HUDEP-2 (cell line): Measurements from ENCODE around the gene CPVL.

Experiments used
- DNase-seq, 76 experiments: peaks; one replicate each; lab custom pipeline; 2025; ENCODE audit not compliant: unreplicated experiment in 76 of 76; lab: John Stamatoyannopoulos, UW

CPVL gene

DNA sequence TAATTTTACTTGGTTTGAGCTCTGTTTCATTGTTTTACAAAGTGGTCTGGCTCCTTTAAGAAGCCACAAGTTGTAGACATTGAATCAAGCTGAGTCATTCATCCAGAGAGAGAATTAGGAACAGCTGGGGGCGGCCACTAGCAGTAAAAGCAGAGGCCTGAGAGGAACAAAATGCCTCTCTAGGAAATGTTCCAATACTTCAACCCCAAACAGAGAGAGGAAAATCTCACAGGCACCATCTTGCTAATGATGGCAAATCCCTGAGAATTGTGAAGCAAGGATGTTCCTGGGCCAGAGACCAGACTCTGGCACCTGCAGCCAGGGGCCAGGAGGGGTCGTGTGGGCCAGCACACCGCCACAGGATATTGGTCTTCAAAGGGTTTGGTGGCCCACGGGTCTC, 161.7 kb downstream of the CPVL start:
- DNase-seq = no peak

DNA sequence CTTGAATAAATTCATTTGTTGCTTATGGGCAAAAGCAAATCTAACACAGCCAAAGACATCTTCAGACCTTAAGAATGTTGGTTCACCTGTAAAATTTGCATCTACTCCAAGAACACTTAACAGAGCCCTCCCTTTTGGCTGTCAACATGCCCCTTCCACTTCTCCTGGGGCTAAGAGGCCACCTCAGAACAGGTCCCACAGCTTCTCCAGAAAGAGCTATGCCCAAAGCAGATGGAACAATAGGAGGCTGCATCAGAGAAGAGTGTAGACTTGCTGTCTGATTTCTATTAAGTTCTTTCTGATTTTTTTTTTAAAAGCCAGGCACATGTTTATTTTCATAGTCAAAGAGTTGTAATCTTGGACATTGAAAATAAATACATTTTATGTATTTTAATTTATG, 162.1 kb downstream of the CPVL start:
- DNase-seq = no peak

DNA sequence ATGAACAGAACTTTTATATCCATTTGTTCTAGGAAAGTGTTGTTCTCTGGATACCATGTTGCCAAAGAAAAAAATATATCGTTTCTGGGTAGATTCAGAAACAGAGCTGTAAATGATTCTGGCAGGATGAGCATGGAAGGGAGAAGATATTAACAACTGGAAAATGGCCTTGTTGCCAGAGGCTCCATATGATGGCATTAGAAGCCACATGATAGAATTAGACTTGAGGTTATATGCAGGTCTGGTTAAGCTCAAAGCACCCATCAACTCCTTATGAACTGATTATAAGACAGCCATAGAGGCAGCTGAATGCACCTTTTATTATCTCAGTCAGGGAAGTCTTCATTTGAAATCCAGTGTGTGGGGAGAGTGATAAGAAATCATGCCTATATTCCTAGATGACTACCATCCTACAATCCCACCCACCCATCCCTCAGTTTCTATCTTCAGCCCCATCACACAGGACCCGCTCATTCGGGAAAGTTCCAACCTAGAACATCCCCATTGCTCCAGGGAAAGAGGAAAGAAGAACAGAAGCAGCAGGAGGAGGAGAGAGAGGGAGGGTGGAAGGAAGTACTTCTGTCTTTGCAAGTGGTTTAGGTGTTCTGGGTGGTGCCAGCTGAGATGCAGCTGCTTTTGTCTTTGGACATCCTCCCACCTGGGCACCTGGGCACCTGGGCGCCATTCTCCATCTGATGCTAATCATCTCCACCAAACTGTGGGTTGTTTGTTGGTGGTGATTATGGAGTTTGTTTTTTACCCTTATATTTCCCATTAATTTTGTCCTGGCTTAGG, 162.7 kb downstream of the CPVL start:
- no peak for DNase-seq

DNA sequence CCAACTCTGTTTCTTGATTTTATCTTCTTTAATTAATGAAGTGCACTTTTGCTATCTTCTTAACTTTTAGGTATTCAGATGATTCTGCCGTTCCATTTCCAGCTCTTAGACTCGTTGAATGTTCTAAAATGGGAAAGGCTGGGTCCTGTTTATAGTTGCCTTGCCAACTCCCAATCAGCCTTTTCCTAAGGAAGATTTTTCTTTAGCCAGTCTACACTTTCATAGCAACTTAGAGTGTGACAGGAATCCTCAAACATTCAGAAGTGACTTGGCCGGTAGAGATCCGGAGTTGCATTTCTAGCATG, 165.2 kb downstream of the CPVL start:
- DNase-seq = no peak

DNA sequence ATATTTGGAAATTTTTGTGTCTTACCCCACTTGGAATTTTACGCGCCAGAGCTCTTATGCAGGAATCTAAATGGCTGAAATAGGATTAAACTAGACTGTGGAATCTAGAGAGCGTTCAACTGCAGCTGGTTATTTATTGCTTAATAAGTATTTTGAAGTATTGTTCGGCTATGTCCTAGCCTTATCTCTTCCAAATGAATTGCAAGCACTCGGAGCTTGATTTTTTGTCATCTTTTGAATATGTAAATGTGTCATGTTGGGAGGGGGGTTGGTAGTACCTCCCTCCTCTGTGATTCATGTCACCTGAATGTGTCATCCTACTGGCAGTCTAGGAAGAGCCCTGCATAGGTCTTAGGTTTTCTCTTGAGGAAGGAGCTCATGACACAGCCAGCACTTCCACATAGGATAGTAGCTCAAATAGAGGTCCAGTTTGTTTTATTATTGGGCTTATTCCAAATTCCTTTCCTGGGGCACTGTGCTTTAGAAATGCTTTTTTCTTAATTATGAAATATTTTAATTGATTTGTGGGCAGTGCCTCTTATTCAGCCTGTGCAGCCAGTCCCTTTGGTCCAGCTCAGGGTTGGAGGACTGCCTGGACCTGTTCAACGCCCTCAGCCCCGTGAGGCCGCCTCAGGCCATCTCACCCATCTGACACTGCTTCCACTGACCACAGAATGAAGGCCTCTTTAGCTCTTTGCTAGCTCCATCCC, 165.7 kb downstream of the CPVL start:
- DNase-seq = no peak

DNA sequence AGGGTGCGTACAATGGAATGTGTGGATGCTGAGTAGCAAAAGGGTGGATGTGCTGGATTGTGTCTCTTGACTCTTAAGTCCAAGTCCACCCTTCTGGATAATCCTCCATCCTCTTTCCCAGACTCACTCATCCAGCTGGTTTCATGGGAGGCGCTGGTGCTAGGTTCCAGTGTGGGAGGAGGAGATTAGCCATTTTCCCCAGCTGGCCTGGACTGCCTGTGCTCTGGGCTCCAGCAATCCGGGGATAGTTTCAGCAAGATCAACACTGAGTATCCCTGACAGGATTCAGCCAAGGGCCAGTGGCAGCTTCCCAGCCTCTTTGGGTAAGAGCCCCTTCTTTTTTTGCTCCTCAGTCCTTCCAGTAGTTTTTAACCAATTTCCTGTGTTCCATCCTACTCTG, 166.6 kb downstream of the CPVL start:
- no peak for DNase-seq

DNA sequence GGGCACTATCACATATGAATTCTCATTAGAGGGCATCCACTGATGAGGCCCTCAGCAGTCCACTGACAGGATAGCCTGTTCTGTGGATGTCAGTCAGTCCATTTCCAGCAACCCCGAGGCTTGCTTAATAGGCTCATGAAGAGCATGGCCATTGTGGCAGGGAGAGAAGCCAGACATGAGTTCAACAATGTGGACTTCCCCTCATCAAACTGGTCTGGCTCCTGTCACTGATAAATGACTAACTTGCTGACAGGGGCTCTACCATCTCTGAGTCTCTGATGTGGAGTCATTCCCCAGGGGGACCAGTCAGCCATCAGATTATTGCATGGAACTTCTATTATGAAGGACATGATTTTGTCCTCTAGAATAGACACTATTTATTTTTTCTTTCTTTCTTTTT, 168.5 kb downstream of the CPVL start:
- DNase-seq = no peak

DNA sequence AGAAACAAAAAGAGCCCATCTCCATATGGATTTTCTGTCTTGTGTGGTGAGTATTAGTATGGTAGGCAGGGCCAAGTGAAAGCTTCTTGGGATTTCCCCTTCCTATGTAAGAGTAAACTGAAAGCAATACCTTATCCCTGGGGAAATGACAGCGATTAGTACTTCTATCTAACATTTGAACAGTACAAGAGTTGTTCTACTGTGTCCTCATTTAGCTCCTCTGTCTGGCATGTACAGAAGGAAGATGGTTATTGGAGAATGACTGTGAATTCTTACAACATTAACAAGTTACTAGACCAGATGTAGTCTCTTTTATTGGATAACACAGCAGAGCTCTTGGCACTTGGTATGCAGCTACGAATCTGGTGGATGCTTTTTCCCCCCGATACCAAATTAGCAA, 170.3 kb downstream of the CPVL start:
- DNase-seq = no peak

DNA sequence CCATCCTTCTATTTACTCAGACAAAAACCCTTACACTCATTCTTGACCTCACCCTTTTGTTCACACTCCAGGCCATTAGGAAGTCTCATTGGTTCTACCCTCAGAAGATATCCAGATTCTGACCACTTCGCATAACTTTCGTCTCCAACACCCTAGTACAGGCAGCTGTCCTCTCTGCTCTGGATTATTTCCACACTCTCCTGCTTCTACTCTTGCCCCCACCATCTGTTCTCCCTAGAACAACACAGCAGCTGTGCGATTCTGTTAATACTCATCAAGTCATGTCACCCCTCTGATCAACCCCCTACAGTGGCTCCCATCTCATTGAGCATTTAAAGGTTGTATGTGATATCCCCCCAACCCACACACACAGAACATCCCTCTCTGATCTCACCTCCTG, 172.7 kb downstream of the CPVL start:
- no peak for DNase-seq

DNA sequence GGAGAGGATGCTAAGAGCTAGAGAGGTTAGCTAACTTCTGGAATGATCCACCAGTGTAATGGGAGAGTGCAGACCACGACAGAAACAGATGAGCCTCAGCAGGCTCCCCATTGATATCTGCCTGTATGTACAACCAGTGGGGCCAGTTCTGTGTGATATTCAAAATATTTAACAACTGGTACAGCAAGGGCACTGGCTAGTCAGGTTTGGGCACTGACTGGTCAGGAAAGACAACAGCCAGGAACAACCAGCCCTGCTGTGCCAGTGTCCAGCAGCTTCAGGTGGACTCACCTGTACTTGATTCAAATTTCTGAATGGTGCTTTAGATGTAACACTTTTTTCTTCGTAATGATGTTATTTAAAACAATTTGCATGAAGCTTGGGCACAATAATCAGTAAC, 182.3 kb downstream of the CPVL start:
- no peak for DNase-seq

DNA sequence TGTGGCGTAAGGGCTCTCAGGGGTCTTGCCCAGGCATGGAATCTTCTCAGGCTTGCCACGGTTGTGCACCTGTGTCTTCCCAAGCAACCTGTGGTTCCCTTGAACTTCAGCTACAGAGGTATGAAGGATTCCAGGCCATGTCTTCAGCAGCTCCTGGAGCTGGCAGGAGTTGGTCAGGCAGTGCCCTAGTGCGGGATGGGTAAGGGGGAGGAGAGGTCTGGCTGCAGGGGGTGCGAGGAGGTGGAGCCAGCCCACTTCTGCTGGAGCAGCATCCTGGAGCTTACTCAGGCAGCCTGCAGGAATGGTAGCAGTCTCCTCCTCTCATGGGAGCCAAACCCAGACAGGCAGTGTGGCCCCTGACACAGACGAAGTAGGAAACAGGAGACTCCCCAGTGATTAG, 184.4 kb downstream of the CPVL start:
- DNase-seq = no peak

DNA sequence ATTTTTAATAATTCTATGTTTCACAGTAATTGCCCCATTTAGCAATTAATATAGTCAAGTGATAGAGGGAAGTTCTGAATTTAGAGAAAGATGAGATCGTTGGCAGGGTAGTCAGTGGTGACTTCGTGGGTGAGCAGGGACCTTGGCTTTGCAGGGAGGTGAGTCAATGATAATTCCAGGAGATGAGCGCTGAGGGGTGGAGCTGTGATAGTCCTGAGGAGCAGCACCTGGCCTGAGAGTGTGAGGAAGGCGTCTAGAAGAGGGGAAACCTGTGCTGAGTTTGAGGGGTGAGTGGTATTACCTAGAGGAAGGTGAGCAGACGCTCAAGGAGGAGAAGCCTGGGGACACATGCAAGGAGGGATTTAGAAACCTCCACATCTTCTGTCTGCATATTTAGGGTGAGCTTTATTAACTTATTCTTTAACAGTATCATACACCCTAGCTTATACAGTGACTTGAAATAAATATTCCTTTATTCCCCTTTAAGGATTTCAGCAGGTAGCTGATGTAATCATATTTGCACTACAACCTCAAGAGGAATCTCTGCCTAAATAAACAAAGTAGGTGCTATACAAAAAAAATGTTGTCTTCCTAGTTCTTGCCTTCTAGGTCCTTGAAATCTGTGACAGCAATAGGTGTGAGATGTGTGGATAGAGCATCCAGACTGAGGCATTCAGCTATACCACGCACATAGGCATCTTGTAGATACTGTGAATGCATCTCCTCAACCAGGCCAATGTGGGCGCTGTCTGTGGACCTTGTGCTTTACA, 186.1 kb downstream of the CPVL start:
- DNase-seq = no peak

DNA sequence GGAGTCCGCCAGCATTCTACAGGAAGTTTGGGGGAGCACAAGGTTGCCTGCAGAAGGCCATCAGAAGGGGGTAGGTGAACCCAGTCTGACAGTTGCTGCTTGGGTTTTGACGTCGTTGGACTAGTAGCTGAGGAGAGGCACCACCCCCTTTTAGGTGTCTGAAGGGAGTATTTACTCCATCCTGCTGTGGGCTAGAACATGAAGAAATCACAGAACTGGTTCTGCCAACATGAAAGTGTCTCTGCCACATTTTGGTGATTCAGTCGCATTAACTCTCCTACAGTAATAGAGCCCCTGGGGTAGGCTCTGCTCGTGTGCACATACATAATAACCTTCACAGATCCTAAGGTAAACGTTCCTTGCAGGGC, 187.4 kb downstream of the CPVL start:
- DNase-seq = no peak

DNA sequence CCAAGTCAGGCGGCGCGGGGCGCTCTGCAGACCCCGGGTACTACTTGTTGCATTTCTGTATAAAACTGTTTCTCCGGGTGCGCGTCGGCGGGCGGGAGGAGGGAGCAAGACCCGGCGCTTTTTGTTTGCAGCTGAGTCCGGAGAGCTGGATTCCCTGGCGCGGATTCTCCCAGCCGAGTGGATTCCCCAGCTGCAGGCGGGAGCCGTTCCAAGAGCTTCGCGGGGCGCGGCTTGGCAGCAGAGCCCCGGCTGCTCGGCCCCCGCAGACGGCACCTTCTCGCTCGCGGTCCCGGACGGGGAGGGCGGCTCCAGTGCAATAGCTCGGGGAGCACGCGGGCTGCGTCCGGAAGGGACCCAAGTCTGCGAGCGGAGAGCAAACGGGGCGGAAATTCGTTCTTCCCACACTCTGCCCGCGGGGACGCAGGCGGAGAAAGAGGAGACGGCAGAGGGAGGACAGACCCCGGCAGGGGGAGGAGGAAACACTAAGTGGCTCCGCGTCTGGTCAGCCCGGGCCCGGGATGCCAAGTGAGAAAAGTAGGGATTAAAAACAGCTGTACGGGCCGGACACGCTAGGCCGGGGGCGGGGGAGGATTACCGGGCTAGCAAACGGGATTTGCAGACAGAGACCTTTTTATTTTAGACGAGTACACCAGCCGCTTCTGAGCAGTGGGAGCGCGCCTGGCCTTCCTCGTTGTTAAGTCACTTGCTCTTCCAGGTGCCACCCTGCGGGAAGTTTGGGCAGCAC, 187.9 kb downstream of the CPVL start, which contains the start of gene TRIL:
Gene TRIL (minus strand): TSS at position 96 of the 745 bp plus-strand sequence. CDS start 284 bp downstream, outside the sequence.
- no peak for DNase-seq

DNA sequence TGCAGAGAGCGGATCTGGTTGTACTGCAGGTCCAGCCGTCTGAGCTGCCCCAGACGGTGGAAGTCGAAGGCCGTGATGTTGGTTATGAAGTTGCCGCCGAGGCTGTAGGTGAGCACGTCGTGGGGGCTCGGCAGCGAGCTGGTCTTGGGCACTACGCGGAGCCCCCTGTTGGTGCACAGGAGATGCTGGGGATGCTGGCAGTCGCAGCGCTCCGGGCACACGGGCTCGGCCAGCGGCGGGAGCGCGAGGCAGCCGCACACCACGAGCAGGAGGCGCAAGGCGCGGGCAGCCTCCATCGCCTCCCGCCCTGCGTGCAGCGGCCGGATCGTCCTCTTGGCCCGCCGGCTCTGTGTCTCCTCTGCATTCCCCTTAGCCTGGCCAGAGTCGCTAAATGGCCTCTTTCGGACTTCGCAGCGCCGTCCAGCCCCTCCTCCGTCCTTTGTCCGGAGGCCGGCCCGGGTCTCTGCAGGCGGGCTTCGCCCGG, 188.5 kb downstream of the CPVL start:
- DNase-seq = no peak

DNA sequence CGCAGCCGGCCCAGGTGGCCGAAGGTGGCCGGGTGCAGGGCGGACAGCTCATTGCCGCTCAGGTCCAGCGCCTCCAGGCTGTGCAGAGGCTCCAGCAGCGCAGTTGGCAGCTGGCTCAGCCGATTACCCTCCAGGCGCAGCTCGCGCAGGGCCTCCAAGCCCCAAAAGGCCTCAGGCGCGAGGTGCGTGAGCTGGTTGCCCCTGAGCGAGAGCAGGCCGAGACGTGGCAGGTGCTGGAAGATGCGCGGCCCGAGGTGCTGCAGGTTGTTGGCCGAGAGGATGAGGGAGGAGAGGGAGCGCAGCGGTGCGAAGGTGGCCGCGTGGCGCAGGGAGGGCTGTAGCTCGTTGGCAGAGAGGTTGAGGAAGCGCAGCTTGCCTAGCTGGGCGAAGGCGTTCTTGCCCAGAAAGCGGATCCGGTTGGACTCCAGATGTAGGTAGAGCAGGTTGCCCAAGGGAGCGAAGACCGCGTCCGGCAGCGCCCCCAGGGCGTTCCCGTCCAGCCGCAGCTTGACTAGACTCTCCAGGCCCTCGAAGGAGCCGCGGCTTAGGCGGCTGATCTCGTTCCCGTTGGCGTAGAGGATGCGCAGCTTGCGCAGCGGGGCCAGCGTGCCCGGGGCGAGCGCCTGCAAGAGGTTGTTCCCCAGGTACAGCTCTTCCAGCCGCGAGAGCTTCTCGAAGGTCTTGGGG, 189.1 kb downstream of the CPVL start:
- peak in 1 of 76 experiments; percentile 7 for DNase-seq

DNA sequence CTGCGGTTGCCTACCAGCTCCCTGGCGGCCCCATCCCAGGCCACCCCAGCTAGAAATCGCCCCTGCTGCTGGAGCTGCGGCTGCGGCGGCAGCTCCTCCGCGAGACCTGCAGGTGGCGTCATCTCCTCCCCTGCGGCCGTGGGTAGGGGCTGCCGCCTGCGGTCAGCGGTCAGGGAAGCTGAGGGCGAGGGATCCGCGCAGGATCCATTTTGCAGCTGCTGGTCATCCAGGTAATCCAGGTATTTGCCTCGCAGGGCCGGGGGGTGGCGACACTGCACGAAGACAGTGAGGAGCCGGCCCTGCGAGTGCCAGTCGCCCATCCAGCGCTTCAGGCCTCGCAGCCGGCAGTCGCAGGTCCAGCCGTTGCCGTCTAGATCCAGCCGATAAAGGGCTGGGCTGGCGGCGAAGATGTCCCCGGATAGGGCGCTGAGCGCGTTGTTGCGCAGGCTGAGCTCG, 189.7 kb downstream of the CPVL start:
- peak in 5 of 76 experiments; percentile 1 to 20 (median 6) for DNase-seq

DNA sequence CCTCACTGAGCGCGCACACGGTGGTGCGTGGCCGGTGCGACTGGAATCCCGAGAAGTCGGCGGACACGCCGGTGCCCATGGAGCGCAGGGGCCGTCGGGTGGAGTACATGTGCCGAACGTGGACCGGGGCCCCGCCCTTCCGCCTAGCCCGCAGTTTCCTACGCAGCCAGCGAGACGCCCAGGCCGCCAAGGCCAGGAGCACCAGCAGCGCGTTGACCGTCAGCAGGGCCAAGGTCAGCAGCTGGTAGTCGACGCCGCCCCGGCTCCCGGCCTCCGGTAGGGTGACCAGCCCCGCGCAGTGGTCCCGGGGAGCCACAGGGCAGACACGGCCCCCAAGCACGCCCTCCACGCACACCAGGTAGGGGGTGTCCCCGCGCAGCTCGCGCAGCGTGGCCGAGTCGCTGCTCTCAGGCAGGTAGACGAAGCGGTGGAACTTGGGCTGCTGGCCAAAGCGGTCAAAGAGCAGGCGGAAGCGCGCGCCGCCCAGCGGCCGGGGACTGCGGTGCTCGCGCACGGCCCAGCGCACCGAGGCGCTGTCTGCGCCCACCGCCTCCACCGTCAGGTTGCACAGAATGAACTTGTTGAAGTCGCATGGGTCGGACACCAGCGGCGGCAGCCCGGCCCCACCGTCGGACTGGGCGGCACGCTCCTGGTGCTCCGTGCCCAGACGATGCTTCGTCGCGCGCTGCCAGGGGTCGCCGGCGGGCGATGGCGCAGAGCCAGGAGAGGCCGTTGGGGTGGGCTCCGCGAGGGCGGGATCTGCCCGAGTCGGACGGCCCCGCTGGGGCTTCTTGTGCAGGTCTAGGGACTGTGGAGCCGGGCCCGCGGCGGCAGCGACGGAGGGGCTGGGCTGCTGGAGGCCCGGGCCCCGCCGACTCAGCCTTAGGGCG, 190.4 kb downstream of the CPVL start:
- peak in 16 of 76 experiments; percentile 1 to 48 (median 12) for DNase-seq

DNA sequence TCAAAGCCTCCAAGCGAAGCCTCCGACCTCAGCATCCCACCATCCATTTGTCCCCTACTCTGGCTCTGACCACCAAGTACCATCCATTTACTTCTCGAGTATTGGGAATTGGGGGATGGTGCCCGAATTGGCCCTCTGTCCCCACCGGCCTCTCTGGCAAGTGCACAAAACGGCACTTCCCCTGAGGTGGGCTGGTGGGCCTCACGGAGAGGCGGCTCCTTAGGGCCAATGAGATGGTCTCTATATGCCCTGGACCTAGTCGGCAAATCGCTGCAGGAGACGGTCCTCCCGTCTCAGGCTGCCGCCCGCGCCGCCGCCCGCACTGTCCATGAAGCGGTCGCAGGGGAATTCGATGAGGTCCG, 191.0 kb downstream of the CPVL start:
- DNase-seq = no peak
